ENCODE measurements around the gene ZNF385B.

DNA sequence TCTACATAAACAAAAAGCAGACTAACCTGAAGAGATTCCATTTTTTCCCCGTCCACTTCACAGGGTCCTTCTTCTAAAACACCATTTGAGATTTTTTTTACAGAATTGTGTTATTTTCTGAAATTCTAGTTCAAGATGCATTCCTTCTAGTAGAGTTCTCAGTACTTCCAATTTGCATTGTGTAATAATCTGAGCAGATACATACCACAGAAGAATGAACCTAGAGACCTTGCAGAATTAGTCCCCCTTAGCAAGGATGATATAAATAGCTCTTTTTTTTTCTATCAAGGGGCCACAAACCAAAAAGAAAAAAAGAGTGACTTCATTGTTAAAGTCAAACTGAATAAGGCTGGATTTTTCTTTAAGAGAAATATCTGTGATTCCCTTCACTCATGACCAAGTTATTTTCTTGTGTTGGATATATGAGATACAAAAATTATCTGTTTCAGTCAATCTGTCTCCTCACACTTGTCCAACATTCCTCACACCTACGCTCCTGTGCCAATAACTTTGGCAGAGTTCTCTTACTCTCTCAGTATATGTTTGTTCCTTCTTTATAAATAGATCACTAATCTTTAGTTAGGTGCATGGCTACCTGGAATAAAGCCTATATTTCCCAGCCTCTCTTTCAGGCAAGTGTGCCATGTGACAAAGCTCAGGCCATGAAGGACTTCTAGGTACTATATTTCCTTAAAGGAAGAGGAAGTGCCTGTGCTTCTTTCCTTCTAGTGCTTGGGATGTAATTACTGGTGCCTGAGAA lies 183.5 kb downstream of the ZNF385B start:
- TF ChIP-seq ZNF274 (IDR thresholded peaks at IDR 0.05; ENCODE audit: insufficient read depth, insufficient read length) (no peak), SUZ12 (IDR thresholded peaks at IDR 0.05; ENCODE audit: unreplicated experiment) (no peak), EP300 (IDR thresholded peaks at IDR 0.05; ENCODE audit: borderline replicate concordance in 1 of 2, control insufficient read depth in 1 of 2, low read depth in 2 of 2, low read length in 2 of 2) (no peak), SPI1 (IDR thresholded peaks at IDR 0.05; ENCODE audit: borderline replicate concordance, insufficient read depth, low read depth, low read length) (no peak), CEBPB (IDR thresholded peaks at IDR 0.05; ENCODE audit: borderline replicate concordance in 1 of 2, low read depth in 2 of 2, low read length in 2 of 2) (no peak), KAT2A (conservative IDR thresholded peaks at IDR 0.05; ENCODE audit: control insufficient read depth, low read depth, low read length) (no peak), SIX5 (IDR thresholded peaks at IDR 0.05; ENCODE audit: low read depth, low read length, severe bottlenecking) (no peak), FOXM1 (IDR thresholded peaks at IDR 0.05; ENCODE audit: low read depth, low read length) (no peak), ATF7 (IDR thresholded peaks at IDR 0.05; ENCODE audit: low read depth) (no peak), POLR2A (IDR thresholded peaks at IDR 0.05; ENCODE audit: low read depth, low read length) (no peak), NR2C2 (IDR thresholded peaks at IDR 0.05; ENCODE audit: borderline replicate concordance, control insufficient read depth, insufficient read length, low read depth) (no peak), GABPA (IDR thresholded peaks at IDR 0.05; ENCODE audit: low read depth) (no peak)
- TF ChIP-seq, protein P1, sequence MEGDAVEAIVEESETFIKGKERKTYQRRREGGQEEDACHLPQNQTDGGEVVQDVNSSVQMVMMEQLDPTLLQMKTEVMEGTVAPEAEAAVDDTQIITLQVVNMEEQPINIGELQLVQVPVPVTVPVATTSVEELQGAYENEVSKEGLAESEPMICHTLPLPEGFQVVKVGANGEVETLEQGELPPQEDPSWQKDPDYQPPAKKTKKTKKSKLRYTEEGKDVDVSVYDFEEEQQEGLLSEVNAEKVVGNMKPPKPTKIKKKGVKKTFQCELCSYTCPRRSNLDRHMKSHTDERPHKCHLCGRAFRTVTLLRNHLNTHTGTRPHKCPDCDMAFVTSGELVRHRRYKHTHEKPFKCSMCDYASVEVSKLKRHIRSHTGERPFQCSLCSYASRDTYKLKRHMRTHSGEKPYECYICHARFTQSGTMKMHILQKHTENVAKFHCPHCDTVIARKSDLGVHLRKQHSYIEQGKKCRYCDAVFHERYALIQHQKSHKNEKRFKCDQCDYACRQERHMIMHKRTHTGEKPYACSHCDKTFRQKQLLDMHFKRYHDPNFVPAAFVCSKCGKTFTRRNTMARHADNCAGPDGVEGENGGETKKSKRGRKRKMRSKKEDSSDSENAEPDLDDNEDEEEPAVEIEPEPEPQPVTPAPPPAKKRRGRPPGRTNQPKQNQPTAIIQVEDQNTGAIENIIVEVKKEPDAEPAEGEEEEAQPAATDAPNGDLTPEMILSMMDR (IDR thresholded peaks at IDR 0.05 in 2 of 3, conservative IDR thresholded peaks at IDR 0.05 in 1 of 3; ENCODE audit: control insufficient read depth in 2 of 3, extremely low read depth in 1 of 3, insufficient read depth in 1 of 3, low read depth in 3 of 3, low read length in 3 of 3), result no peak
- TF ChIP-seq, protein P2, sequence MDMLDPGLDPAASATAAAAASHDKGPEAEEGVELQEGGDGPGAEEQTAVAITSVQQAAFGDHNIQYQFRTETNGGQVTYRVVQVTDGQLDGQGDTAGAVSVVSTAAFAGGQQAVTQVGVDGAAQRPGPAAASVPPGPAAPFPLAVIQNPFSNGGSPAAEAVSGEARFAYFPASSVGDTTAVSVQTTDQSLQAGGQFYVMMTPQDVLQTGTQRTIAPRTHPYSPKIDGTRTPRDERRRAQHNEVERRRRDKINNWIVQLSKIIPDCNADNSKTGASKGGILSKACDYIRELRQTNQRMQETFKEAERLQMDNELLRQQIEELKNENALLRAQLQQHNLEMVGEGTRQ (IDR thresholded peaks at IDR 0.05; ENCODE audit: borderline replicate concordance, low read depth, low read length), result no peak
